IMR-90 (cell line): ENCODE data around the gene ENAH. TPM values are rescaled to one million over a fixed set of nuclear protein-coding genes. Genes with fewer than 3 reads are reported as not detected.
A peak's percentile ranks its signal among the peaks of the same experiment; 100 is the strongest.

ENCODE experiments used
- ATAC-seq: fragments of 200-7000 bp; cut with Tn5 transposase; 2 replicates; pipeline ENCODE4 v1.9.1; 2020; ENCODE audit warnings: low read depth, mild to moderate bottlenecking, moderate library complexity
- BruUV-seq: library from RNA; stranded (reverse); fragments of 400-500 nt; replicated peaks from 2 replicates; lab custom pipeline; 2021; lab: Mats Ljungman, UMichigan
- CTCF ChIA-PET: fragments of 300-600 bp; formaldehyde crosslinking; extraction: SDS; loops from one replicate; lab custom pipeline; 2021; ENCODE audit warnings: antibody characterized with exemption; lab: Yijun Ruan, JAX
- POLR2A ChIA-PET: fragments of 300-600 bp; sonication (Branson Sonifier 250); formaldehyde crosslinking; loops from one replicate; lab custom pipeline; 2022; ENCODE audit warnings: antibody characterized with exemption; ENCODE audit not compliant: unreplicated experiment; lab: Charles Lee
- DNase-seq: peaks from one replicate; pipeline ENCODE4 v3.0.0; 2013
- H2AFZ ChIP-seq: replicated peaks from 2 replicates; pipeline ENCODE3; 2013; ENCODE audit warnings: low read length, mild to moderate bottlenecking; ENCODE audit not compliant: poor library complexity
- H2AK5ac ChIP-seq: 2 replicates; pipeline ENCODE4 v1.6.1; 2013; ENCODE audit warnings: low read depth, low read length, inconsistent platforms
- H2AK9ac ChIP-seq: replicated peaks from 2 replicates; pipeline ENCODE3; 2013; ENCODE audit warnings: mild to moderate bottlenecking, low read depth, low read length, moderate library complexity; ENCODE audit not compliant: poor library complexity
- H2BK120ac ChIP-seq: 2 replicates; pipeline ENCODE4 v1.6.1; 2013; ENCODE audit warnings: low read depth, low read length, inconsistent platforms
- H2BK15ac ChIP-seq: 3 replicates; pipeline ENCODE4 v1.6.1; 2013; ENCODE audit warnings: low read depth, low read length, inconsistent platforms
- H2BK20ac ChIP-seq: 2 replicates; pipeline ENCODE4 v1.6.1; 2013; ENCODE audit warnings: low read depth, mild to moderate bottlenecking, inconsistent platforms, low read length, moderate library complexity
- H2BK5ac ChIP-seq: 2 replicates; pipeline ENCODE4 v1.6.1; 2013; ENCODE audit warnings: mild to moderate bottlenecking, low read depth, low read length, inconsistent platforms; ENCODE audit not compliant: poor library complexity, severe bottlenecking
- H3K14ac ChIP-seq: replicated peaks from 2 replicates; pipeline ENCODE4 v1.6.1; 2013; ENCODE audit warnings: low read depth, low read length, inconsistent platforms
- H3K18ac ChIP-seq: 2 replicates; pipeline ENCODE4 v1.6.1; 2013; ENCODE audit warnings: low read depth, low read length, control low read depth
- H3K23ac ChIP-seq: 2 replicates; pipeline ENCODE4 v1.6.1; 2013; ENCODE audit warnings: low read depth, low read length, inconsistent platforms
- H3K27ac ChIP-seq: 2 replicates; pipeline ENCODE4 v1.5.1; 2013; ENCODE audit warnings: mild to moderate bottlenecking, control low read depth, low read length; ENCODE audit not compliant: insufficient read depth
- H3K27me3 ChIP-seq: 2 replicates; pipeline ENCODE4 v1.6.1; 2013; ENCODE audit warnings: low read length; ENCODE audit not compliant: control insufficient read depth, insufficient read depth
- H3K36me3 ChIP-seq: 2 replicates; pipeline ENCODE4 v1.6.1; 2013; ENCODE audit warnings: low read length, mixed read lengths; ENCODE audit not compliant: control insufficient read depth, insufficient read depth
- H3K4ac ChIP-seq: 2 replicates; pipeline ENCODE4 v1.6.1; 2013; ENCODE audit warnings: low read depth, low read length, inconsistent platforms
- H3K4me1 ChIP-seq: 2 replicates; pipeline ENCODE4 v1.6.1; 2013; ENCODE audit warnings: low read length, mixed read lengths; ENCODE audit not compliant: control insufficient read depth, insufficient read depth
- H3K4me2 ChIP-seq: 2 replicates; pipeline ENCODE4 v1.6.1; 2013; ENCODE audit warnings: low read depth, mild to moderate bottlenecking, control low read depth, low read length, moderate library complexity
- H3K4me3 ChIP-seq: 2 replicates; pipeline ENCODE4 v1.5.1; 2013; ENCODE audit warnings: low read depth, mild to moderate bottlenecking, control low read depth, low read length, moderate library complexity; ENCODE audit not compliant: insufficient read depth
- H3K56ac ChIP-seq: 2 replicates; pipeline ENCODE4 v1.6.1; 2013; ENCODE audit warnings: low read length, inconsistent platforms; ENCODE audit not compliant: insufficient read depth; ENCODE audit errors: extremely low read depth
- H3K79me1 ChIP-seq, 2 experiments: 2 replicates each; pipeline ENCODE4 v1.6.1; 2013; ENCODE audit warnings: low read length in 2 of 2, inconsistent platforms in 1 of 2, low read depth in 1 of 2
- H3K9ac ChIP-seq: 2 replicates; pipeline ENCODE4 v1.6.1; 2013; ENCODE audit warnings: low read depth, low read length, control low read depth
- H3K9me1 ChIP-seq: 2 replicates; pipeline ENCODE4 v1.6.1; 2013; ENCODE audit warnings: low read length, inconsistent platforms; ENCODE audit not compliant: insufficient read depth
- H3K9me3 ChIP-seq: 2 replicates; pipeline ENCODE4 v1.6.1; 2013; ENCODE audit warnings: low read length; ENCODE audit not compliant: control insufficient read depth, insufficient read depth
- H4K20me1 ChIP-seq: 2 replicates; pipeline ENCODE4 v1.6.1; 2013; ENCODE audit warnings: low read length, inconsistent platforms; ENCODE audit not compliant: insufficient read depth
- H4K5ac ChIP-seq: 2 replicates; pipeline ENCODE4 v1.6.1; 2013; ENCODE audit warnings: mild to moderate bottlenecking, low read depth, low read length, control low read depth
- H4K8ac ChIP-seq, 2 experiments: 2 replicates each; pipeline ENCODE4 v1.6.1; 2013; ENCODE audit warnings: low read depth in 2 of 2, low read length in 2 of 2, control low read depth in 1 of 2, inconsistent platforms in 1 of 2
- H4K91ac ChIP-seq: 2 replicates; pipeline ENCODE4 v1.6.1; 2013; ENCODE audit warnings: low read depth, low read length, inconsistent platforms; ENCODE audit not compliant: insufficient read depth
- CHD1 ChIP-seq: IDR thresholded peaks from 2 replicates; pipeline ENCODE4 v1.6.1; 2012; ENCODE audit warnings: low read depth, low read length, improper control_type of control experiment
- CTCF ChIP-seq: conservative IDR thresholded peaks from 2 replicates; pipeline ENCODE4 v1.5.1; 2012; ENCODE audit warnings: mild to moderate bottlenecking, low read depth, low read length, improper control_type of control experiment
- RAD21 ChIP-seq: IDR thresholded peaks from 2 replicates; pipeline ENCODE4 v1.6.1; 2012; ENCODE audit warnings: low read length, improper control_type of control experiment
- SMC3 ChIP-seq: fragments of 150-350 bp; IDR thresholded peaks from 2 replicates; pipeline ENCODE4 v1.6.1; 2016; ENCODE audit warnings: low read depth, mild to moderate bottlenecking, antibody characterized with exemption, low read length, moderate library complexity
- WGBS, 2 experiments: methylation state at CpG; one replicate each; pipeline versions ENCODE4 v1.1.5 to v1.1.7; 2013; ENCODE audit warnings: missing lambda C conversion rate in 2 of 2; ENCODE audit not compliant: insufficient read length in 1 of 2; ENCODE audit errors: extremely low coverage in 2 of 2; 5-methylcytosine and 5-hydroxymethylcytosine counted together
- dilution Hi-C: fragments of 300-500 bp; cut with HindIII; formaldehyde crosslinking; loops from one replicate; pipeline ENCODE4 v1.14.3; 2018; ENCODE audit warnings: low sequenced_read_pairs; ENCODE audit not compliant: unreplicated experiment
- in situ Hi-C: fragments of 300-500 bp; cut with MboI; formaldehyde crosslinking; loops from 3 replicates; pipeline ENCODE4 v1.14.3; 2019; ENCODE audit warnings: low sequenced_read_pairs, inconsistent platforms, mixed read lengths
- intact Hi-C: fragments of 100-400 bp; cut with micrococcal nuclease; formaldehyde crosslinking; loops from 2 replicates; pipeline ENCODE4 v1.10.0; 2022
- polyA plus RNA-seq, 3 experiments: library from polyadenylated mRNA; depleted of rRNA; stranded (reverse); fragments of >200 nt; gene quantifications; 2 replicates each; pipeline ENCODE4 v1.2.3, GENCODE V29; 2012; ENCODE audit warnings: low replicate concordance in 1 of 3
- total RNA-seq: library from RNA; depleted of rRNA; stranded (reverse); fragments of >200 nt; gene quantifications from 2 replicates; pipeline ENCODE4 v1.2.3, GENCODE V29; 2012

ENAH gene
- total and polyA plus RNA-seq, 2 of the 4 experiments (the other 2 are of a cell fraction), result 61.3 to 86.9 TPM

DNA sequence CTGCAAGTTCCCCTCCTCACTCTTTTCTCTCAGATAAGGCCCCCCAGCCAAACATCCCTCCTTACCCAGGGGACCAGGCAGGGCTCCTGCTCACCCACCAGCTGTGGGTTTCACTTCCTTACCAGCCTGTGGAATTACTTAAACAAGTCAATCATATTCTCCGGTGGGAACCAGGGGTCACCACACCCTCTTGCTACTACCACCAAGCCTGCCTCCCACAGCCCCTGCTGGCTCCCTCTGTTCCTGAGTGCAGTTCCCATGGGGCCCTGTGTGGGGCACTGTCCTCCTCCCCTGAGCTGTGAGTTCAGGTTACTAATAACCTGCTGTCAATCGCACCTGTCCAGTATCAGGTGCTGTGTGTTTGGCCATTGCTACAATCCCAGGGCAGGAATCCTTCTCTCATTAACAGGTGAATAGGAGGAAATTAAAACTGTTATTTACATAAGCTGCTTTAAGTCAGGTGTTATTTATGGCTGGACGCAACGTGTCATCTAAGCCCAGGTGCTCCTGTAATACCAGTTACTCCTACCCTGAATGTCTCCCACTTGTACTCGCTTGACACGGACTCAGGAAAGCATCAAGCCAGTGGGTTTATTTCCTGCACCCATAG, 172.0 kb downstream of the ENAH start:
- no peak for DNase-seq

More for the DNA sequence above, 172.0 kb downstream of the ENAH start:
- Histone ChIP-seq H2AK9ac (no peak overlapping the region), H2BK5ac (no peak overlapping the region), H3K9ac (no peak overlapping the region), H2BK15ac (no peak overlapping the region), H2AK5ac (no peak overlapping the region), H4K8ac (no peak overlapping the region), H3K56ac (no peak overlapping the region), H2BK120ac (no peak overlapping the region), H3K23ac (no peak overlapping the region), H3K79me1 (no peaks in the 10 kb centered on the region), H3K14ac (no peak overlapping the region), H3K36me3 (no peaks in the 10 kb centered on the region), H2BK20ac (no peak overlapping the region), H3K4me3 (no peak overlapping the region), H4K5ac (no peak overlapping the region), H4K91ac (no peak overlapping the region), H3K27ac (no peak overlapping the region), H3K4ac (no peak overlapping the region), H3K4me2 (no peak overlapping the region), H3K9me3 (0 out of 2 replicates have a peak, but pooled peaks cover 2% of the 10 kb centered on the region), H3K9me1 (peaks cover 12% of the 10 kb centered on the region), H3K27me3 (no peaks in the 10 kb centered on the region), H3K18ac (no peak overlapping the region), H3K4me1 (peaks cover 4% of the 10 kb centered on the region), H2AFZ (no peak overlapping the region), H4K20me1 (no peaks in the 10 kb centered on the region)
- dilution Hi-C loops, result no loop called here
- intact Hi-C loops, result loop anchor here (5.0 kb wide), 1 partner anchor 171 kb away; the partner anchor contains the start of gene ENAH
- in situ Hi-C loops, result no loop called here
- CTCF ChIA-PET, result interaction anchor here (0.5 to 3.3 kb wide), 5 partner anchors 18 to 373 kb away, joined by 3 to 14 read pairs (median 3); no protein-coding TSS in a partner anchor
- WGBS, 2 experiments, result 80% methylated on average over 1 of the region's 6 CpGs; no CpG with 5 or more reads in 1 of the 2 experiments
- POLR2A ChIA-PET, result no interaction called here
- ATAC-seq, result peak; percentile 42; the same call in 1 of the 2 replicates
- peak; percentile 22; the same call in 1 of the 2 replicates for TF ChIP-seq SMC3
- TF ChIP-seq CTCF, result peak; percentile 48
- TF ChIP-seq RAD21, result peak; percentile 66
- no peak for TF ChIP-seq CHD1
- no TSS peak for BruUV-seq
